Activated naive CD8-positive, alpha-beta T cell treated with anti-CD3 and anti-CD28 coated beads, Interleukin-2, amount 50 U/mL, for 16 hours (primary cell): ENCODE data around the gene CCDC149.

Source experiments
- DNase-seq: peaks from one replicate; pipeline ENCODE4 v3.0.0-alpha.2; 2020; ENCODE audit warnings: low read depth, low spot score

CCDC149 gene

DNA sequence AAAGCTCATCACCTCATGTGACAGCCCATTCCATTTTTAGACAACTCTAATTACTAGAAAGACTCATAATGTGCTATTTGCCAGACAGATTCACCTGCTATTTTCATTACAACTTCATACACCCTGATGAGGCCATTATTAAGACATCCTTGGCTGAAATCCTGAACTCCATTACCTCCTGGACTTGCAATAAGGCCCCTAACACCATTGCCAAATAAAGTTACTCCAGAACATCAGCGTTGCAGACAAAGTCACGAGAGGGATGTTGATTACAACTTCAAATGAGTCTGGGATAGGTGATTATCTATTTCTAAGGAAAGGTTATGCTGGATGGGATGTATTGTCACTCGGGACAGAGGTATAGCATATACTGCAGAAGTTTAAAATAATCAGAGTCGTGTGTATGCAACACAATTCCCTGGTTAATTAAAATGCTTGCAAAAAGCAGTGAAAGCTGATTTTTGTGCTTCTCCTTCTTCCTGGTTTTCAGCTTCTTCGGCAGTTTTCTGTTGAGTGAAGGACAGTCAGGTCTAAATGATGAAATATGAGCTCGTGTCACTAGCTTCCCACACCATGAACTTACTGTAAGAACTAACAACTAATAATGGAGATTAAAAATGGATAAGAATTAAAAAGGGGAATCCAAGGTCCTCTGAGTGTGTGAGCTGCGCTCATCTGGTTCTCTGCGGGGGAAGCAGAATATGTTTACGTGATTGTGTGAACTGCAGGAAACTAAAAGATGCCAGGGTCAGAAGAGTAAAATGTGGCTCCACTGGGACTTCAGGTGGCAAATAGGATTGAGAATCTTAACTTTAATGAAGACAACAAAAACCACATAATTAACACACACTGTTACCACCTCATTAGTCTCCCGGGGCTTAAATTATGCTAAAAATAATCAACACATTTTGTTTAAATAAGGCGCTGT is 135.0 kb downstream of the CCDC149 start:
- no peak for DNase-seq

- DNase-seq: no peak
Observed at GRCh38 chr4:24775750-24776149, 137.1 kb downstream of the CCDC149 start.

GRCh38 chr4:24775032-24775605 is 137.7 kb downstream of the CCDC149 start:
- DNase-seq: no peak

- no peak for DNase-seq
Observed at GRCh38 chr4:24774452-24774851, 138.4 kb downstream of the CCDC149 start.

DNA sequence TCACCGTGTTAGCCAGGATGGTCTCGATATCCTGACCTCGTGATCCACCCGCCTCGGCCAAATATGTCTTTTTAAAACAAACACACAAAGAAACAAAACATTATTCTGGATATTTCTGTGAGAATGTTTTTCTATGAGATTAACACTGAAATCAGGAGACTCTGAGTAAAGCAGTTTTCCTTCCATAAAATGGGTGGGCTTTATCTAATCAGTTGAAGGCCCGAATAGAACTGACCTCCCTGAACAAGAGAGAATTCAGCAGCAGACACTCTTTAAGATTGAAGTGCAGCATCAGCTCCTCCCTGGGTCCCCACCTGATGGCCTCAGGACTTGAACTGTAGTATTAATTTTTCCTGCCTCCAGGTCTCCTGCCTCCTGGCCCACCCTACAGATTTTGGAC is 139.9 kb downstream of the CCDC149 start:
- no peak for DNase-seq

- no peak for DNase-seq
Observed at GRCh38 chr4:24772061-24772705, 140.7 kb downstream of the CCDC149 start.

DNA sequence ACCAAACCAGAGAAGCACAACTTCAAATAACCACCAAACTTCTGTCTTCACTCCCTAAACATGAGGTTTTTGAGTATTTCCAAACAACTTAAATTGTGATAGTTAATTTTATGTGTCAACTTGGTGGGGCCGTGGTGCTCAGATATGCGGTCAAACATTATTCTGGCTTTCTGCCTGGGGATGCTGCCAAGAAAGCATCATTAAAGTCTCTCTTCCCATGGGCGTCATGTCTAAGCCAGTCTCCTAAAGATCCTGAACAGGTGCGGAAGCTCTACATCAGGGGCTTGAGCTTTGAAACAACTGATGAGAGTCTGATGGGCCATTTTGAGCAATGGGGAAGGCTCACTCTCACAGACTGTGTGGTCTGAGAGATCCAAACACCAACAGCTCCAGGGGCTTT is 141.6 kb downstream of the CCDC149 start:
- no peak for DNase-seq

DNA sequence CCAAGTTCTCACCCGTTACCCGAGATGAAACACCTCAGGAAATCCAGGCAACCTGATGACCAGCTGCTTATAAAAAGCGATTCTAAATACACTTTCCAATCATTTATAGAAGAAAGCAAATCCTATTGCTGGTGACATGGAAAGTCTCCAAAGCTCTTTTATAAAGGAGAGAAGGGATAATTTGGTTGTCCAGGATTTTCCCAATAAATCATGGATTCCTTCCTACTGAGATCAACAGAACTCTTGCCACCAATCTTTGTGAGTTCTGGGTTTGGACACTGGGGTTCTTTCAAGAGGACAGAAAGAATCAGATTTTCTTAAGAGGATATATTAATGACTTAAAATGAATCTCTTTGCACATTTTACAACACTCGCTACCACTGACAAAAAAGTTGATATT is 142.2 kb downstream of the CCDC149 start:
- DNase-seq: no peak

DNA sequence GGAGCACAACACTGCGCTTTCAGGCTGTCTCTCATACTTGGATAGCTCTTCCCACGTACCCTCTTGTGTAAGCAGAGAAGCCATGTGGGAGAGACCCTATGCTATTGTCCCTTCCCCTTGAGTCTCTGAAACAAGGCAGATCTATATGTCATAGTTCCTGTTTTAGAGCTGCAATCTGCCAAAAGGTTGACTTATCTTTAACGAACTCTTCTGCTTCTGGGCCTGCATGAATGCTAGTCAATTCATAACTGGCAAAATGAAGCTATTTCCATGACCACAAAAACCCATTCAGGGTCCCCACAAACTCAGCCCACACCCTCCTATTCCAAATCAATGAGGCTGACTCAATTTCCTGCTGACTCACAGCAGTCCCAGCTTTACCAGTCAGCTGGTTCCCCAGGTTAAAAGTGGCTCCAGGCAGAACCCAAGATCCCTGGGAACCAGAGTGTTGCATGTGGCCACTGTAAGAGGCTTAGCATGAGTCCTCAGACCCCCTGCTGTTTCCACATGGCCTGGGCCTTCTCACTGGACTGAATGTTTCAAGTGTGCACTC is 142.7 kb downstream of the CCDC149 start:
- DNase-seq: no peak

- no peak for DNase-seq
Observed at GRCh38 chr4:24769571-24769970, 143.3 kb downstream of the CCDC149 start.

- no peak for DNase-seq
Observed at GRCh38 chr4:24768604-24769003, 144.2 kb downstream of the CCDC149 start.

DNA sequence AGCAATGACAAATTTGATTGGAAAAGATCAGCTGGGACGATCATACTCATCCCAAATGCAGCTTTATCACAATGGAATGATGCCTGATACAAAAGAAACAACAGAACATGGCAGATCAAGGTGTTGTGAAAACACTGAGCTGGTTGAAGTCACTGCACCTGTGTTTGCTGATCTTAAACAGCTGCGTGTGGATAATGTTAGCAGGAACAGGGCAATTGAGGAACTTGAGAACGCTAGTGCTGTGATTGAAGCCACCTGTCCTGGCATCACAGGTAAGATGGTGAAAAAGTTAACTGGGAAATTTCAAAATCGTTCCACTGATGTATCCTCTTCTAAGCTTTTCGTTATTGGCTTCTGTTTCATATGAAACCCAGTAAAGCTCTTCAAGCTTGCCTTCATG is 144.8 kb downstream of the CCDC149 start:
- DNase-seq: no peak

DNA sequence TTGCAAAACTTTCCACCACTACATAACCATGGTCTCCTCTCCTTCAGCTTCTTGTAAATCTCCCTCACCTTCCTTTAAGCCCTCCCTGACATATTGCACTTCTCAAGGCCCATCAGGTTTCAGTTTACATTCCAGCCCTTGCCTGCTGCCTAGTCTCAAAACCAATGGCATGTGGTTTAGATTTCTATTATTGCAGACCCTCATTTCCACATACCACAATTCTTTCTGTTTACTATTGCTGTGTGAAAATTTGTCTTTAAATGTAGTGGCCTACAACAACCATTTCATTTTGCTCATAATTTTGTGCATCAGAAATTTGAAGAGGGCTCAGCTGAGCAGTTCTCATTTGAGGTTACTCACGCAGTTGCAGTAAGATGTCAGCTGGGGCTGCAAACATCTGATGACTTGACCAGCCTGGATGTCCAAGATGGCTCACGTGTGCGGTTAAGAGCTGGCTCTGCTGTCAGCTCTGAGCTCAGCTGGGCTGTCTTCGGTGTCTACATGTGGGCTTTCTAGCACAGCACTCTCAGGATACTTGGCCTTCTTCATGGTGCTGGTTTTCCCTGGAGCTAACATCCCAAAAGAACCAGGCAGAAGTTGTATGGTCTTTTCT is 147.4 kb downstream of the CCDC149 start:
- no peak for DNase-seq

- no peak for DNase-seq
Observed at GRCh38 chr4:24764345-24764744, 148.5 kb downstream of the CCDC149 start.

DNA sequence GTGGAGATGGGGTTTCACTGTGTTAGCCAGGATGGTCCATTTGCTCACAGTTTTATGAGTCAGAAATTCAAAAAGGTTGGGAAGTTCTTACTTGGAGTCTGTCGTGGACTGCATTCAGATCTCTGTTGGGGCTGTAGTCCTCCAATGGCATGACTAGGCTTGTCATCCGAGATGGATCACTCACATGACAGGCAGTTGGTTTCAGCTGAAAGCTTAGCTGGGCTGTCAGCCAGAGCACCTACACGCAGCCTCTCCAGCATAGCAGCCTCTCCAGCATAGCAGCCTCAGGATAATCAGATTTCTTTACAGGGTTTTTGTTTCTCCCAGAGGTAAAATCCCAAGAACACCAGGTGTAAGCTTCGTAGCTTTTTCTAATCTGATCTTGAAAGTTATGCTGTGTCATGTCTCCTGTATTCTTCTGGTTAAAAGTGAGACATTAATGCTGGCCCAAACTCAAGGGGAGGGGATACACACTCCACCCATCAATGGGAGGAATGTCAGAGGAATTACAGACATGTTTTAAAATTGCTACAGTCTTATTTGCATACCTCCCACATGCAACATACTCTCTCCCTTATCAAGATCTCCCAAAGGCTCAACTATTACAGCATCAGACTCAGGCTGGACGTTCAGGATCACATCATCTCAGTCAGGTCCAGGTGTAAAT is 149.1 kb downstream of the CCDC149 start:
- DNase-seq: no peak
